OCI-LY7 (cell line): ENCODE data around the gene EYS. TPM values are rescaled to one million over a fixed set of nuclear protein-coding genes. Genes with fewer than 3 reads are reported as not detected.

Experiments used
- BruUV-seq: library from RNA; stranded (reverse); fragments of 400-500 nt; replicated peaks from 2 replicates; lab custom pipeline; 2021; lab: Mats Ljungman, UMichigan
- CTCF ChIA-PET: fragments of 300-600 bp; sonication (Branson Sonifier 250); formaldehyde crosslinking; loops from one replicate; lab custom pipeline; 2022; ENCODE audit warnings: antibody characterized with exemption; ENCODE audit not compliant: unreplicated experiment; lab: Charles Lee
- POLR2A ChIA-PET: fragments of 300-600 bp; sonication (Branson Sonifier 250); formaldehyde crosslinking; loops from one replicate; lab custom pipeline; 2022; ENCODE audit warnings: antibody characterized with exemption; lab: Charles Lee
- DNase-seq: peaks from one replicate; pipeline ENCODE4 v3.0.0-alpha.2; 2015; ENCODE audit warnings: low spot score
- H2AFZ ChIP-seq: fragments of 200-600 bp; sonication (generic), shearing (Covaris generic); 2 replicates; pipeline ENCODE4 v1.6.1; 2014; ENCODE audit warnings: mild to moderate bottlenecking, antibody characterized with exemption, low read length, moderate library complexity
- H3K27ac ChIP-seq: fragments of 200-600 bp; sonication (generic); 2 replicates; pipeline ENCODE4 v1.5.1; 2014; ENCODE audit warnings: mixed run types, low read depth, mild to moderate bottlenecking, moderate library complexity, low read length, inconsistent platforms; ENCODE audit not compliant: poor library complexity, severe bottlenecking
- H3K36me3 ChIP-seq: fragments of 200-600 bp; sonication (generic); 2 replicates; pipeline ENCODE4 v1.6.1; 2014; ENCODE audit warnings: mild to moderate bottlenecking, antibody characterized with exemption, low read length, moderate library complexity, mixed read lengths; ENCODE audit not compliant: insufficient read depth
- H3K4me1 ChIP-seq: fragments of 200-600 bp; sonication (generic); 2 replicates; pipeline ENCODE4 v1.5.1; 2014; ENCODE audit warnings: mild to moderate bottlenecking, low read length; ENCODE audit not compliant: insufficient read depth, poor library complexity, severe bottlenecking
- H3K4me2 ChIP-seq: fragments of 200-600 bp; sonication (generic); 2 replicates; pipeline ENCODE4 v1.6.1; 2014; ENCODE audit warnings: mild to moderate bottlenecking, low read length
- H3K4me3 ChIP-seq: fragments of 200-600 bp; sonication (generic); 2 replicates; pipeline ENCODE4 v1.5.1; 2014; ENCODE audit warnings: mild to moderate bottlenecking, low read depth, low read length; ENCODE audit not compliant: poor library complexity, severe bottlenecking
- H3K79me2 ChIP-seq: fragments of 200-600 bp; sonication (generic); 2 replicates; pipeline ENCODE4 v1.6.1; 2016; ENCODE audit warnings: low read depth, mild to moderate bottlenecking, low read length, moderate library complexity, mixed read lengths; ENCODE audit not compliant: insufficient read depth
- H3K9me2 ChIP-seq: fragments of 200-600 bp; sonication (generic); 2 replicates; pipeline ENCODE4 v1.6.1; 2016; ENCODE audit warnings: mild to moderate bottlenecking, low read length, mixed read lengths; ENCODE audit not compliant: insufficient read depth
- H3K9me3 ChIP-seq: fragments of 200-600 bp; sonication (generic); 2 replicates; pipeline ENCODE4 v1.6.1; 2014; ENCODE audit warnings: mild to moderate bottlenecking, mixed run types, low read length, mixed read lengths
- H4K20me1 ChIP-seq: fragments of 200-600 bp; sonication (generic); 2 replicates; pipeline ENCODE4 v1.6.1; 2014; ENCODE audit warnings: mild to moderate bottlenecking, antibody characterized with exemption, low read length, moderate library complexity, mixed read lengths; ENCODE audit not compliant: insufficient read depth
- CTCF ChIP-seq: fragments of 200-600 bp; sonication (generic); conservative IDR thresholded peaks from 2 replicates; pipeline ENCODE4 v1.5.1; 2014; ENCODE audit warnings: mild to moderate bottlenecking, antibody characterized with exemption, low read length, moderate library complexity, mixed read lengths
- EZH2phosphoT487 ChIP-seq: fragments of 200-600 bp; sonication (generic); IDR thresholded peaks from 2 replicates; pipeline ENCODE4 v1.6.1; 2018; ENCODE audit warnings: low read depth, borderline replicate concordance, mild to moderate bottlenecking, mixed run types, antibody characterized with exemption, low read length, moderate library complexity, mixed read lengths
- intact Hi-C: fragments of 100-400 bp; cut with micrococcal nuclease; formaldehyde crosslinking; loops from one replicate; pipeline ENCODE4 v1.10.0; 2022; ENCODE audit not compliant: unreplicated experiment
- total RNA-seq, 2 experiments: library from RNA; depleted of rRNA in 1 of 2; stranded (reverse); fragments of >200 nt in 1 of 2; shearing (Covaris generic) in 1 of 2; gene quantifications; 2 replicates each; pipeline ENCODE4 v1.2.3, GENCODE V29; 2014 to 2022

The EYS gene
- total RNA-seq, 2 experiments from 2014 or later: not detected

- CTCF ChIA-PET: no interaction called here
- TF ChIP-seq EZH2phosphoT487 (no peak), CTCF (no peak)
- Histone ChIP-seq H3K4me2 (no peak overlapping the region), H4K20me1 (no peaks in the 10 kb centered on the region), H3K4me3 (no peak overlapping the region), H3K36me3 (no peaks in the 10 kb centered on the region), H3K27ac (no peak overlapping the region), H3K9me3 (no peaks in the 10 kb centered on the region), H3K79me2 (no peaks in the 10 kb centered on the region), H2AFZ (no peak overlapping the region), H3K4me1 (no peaks in the 10 kb centered on the region), H3K9me2 (no peaks in the 10 kb centered on the region)
- intact Hi-C loops: no loop called here
- no peak for DNase-seq
- POLR2A ChIA-PET: no interaction called here
- BruUV-seq: no TSS peak
Measured at GRCh38 chr6:64527899-64528298, 1179.1 kb downstream of the EYS start.

DNA sequence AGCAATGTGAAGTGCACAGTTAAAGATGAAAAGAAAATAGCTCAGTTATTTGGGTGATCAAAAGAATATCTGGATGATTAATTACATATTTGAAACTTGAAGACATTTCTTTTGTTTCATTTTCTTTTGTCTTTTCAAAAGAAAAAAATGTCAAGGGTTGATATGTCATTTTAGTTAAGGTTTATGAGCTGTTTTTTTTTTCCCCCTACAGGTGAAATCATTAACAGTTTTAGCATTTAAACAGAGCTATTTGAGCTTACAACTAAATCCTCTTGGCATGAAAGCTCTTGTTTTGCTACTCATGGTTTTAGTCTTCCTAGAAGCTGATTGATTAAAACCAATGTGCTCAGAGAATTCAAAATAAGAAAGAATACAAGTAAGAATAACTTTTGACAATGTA is 1184.2 kb downstream of the EYS start:
- no TSS peak for BruUV-seq
- no peaks in the 10 kb centered on the region for H4K20me1 ChIP-seq
- H3K9me3 ChIP-seq: no peaks in the 10 kb centered on the region
- no peak overlapping the region for H3K4me3 ChIP-seq
- TF ChIP-seq EZH2phosphoT487: no peak
- TF ChIP-seq CTCF: no peak
- intact Hi-C loops: no loop called here
- POLR2A ChIA-PET: no interaction called here
- H3K4me2 ChIP-seq: no peak overlapping the region
- no peak for DNase-seq
- H3K4me1 ChIP-seq: no peaks in the 10 kb centered on the region
- no peak overlapping the region for H3K27ac ChIP-seq
- CTCF ChIA-PET: no interaction called here
- no peaks in the 10 kb centered on the region for H3K79me2 ChIP-seq
- no peak overlapping the region for H2AFZ ChIP-seq
- H3K9me2 ChIP-seq: no peaks in the 10 kb centered on the region
- H3K36me3 ChIP-seq: no peaks in the 10 kb centered on the region

DNA sequence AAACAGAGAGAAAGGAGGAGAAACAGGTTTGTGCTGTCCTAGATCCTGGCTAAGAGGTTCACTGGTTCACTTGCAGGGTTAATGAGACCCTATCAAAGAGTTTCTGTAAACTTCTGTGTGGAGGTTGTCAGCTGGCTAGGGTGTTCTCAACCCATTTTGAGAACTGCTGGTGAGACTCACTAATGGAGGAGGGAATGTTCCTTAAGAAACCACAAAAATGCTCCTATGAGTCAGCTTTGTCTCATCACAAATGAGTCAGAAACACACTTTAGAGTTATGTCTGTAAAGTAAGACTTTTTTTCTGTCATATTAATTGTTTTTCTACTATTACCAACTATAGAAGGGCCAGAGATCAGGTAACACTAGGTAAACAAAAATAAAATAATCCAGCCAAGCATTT is 1187.0 kb downstream of the EYS start:
- no peaks in the 10 kb centered on the region for H4K20me1 ChIP-seq
- H3K4me3 ChIP-seq: no peak overlapping the region
- no peaks in the 10 kb centered on the region for H3K36me3 ChIP-seq
- no peaks in the 10 kb centered on the region for H3K9me3 ChIP-seq
- ChIA-PET POLR2A (no interaction called here), CTCF (no interaction called here)
- intact Hi-C loops: no loop called here
- no peak overlapping the region for H3K27ac ChIP-seq
- no TSS peak for BruUV-seq
- DNase-seq: no peak
- H2AFZ ChIP-seq: no peak overlapping the region
- no peaks in the 10 kb centered on the region for H3K79me2 ChIP-seq
- H3K9me2 ChIP-seq: no peaks in the 10 kb centered on the region
- H3K4me2 ChIP-seq: no peak overlapping the region
- TF ChIP-seq EZH2phosphoT487: no peak
- TF ChIP-seq CTCF: no peak
- H3K4me1 ChIP-seq: no peaks in the 10 kb centered on the region
